ENCODE measurements around the gene MYO18B.

GRCh38 chr22:25779890-25780289 lies 37.9 kb downstream of the MYO18B start:
- TF ChIP-seq CTCF (IDR thresholded peaks at IDR 0.05; ENCODE audit: low read depth, low read length) (no peak), EZH2phosphoT487 (IDR thresholded peaks at IDR 0.05; ENCODE audit: low read depth) (no peak)
